Measurements from ENCODE around the gene POLR1D.

DNA sequence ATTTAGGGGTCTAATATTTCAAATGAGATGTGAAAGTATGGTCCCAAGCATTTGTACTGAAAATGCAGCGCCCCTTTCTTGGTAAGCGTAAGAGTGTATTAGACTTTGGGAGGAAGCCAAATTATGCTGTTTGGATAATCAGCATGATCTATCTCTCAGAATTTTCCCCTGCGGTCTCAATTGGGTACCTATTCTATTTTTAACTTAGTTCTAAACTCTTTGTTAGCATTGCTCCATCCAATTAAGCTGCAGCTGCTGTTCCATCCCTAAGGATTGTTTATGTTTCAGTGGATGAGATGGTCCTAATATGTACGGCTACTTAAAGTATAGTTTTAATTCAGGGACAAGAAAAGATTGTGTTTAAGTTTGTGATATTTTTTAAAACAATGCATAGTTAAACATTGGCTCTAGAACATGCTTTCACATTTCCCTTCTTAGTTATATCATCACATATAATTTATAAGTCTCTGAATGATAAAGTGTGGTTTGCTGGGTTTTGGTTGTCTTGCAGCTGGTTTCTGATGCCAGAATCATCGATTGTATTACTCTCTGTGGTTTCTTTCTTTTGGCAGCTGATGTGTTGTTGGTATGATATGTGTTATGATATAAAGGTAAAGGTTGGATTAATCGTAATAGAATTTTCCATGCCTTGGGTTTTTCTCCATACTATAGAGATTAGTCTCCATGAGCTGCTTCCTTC is 15.0 kb downstream of the POLR1D start:
- TF ChIP-seq EZH2 (IDR thresholded peaks at IDR 0.05; ENCODE audit: borderline replicate concordance, low read length) (no peak), CTCF (IDR thresholded peaks at IDR 0.05; ENCODE audit: low read length) (no peak)
